ENCODE data around the gene KIF5C. TPM values are rescaled to one million over a fixed set of nuclear protein-coding genes. Genes with fewer than 3 reads are reported as not detected.

Gene KIF5C
- total RNA-seq, 1 experiment from 2014 or later: 0.87 TPM

GRCh38 chr2:148970385-148970784 is 95.4 kb downstream of the KIF5C start:
- H3K27me3 Mint-ChIP-seq (ENCODE audit: unreplicated experiment): peaks cover 3% of the 10 kb centered on the region
- CTCF ChIA-PET: no interaction called here
- no peaks in the 10 kb centered on the region for H3K36me3 Mint-ChIP-seq (ENCODE audit: insufficient read depth, unreplicated experiment)

DNA sequence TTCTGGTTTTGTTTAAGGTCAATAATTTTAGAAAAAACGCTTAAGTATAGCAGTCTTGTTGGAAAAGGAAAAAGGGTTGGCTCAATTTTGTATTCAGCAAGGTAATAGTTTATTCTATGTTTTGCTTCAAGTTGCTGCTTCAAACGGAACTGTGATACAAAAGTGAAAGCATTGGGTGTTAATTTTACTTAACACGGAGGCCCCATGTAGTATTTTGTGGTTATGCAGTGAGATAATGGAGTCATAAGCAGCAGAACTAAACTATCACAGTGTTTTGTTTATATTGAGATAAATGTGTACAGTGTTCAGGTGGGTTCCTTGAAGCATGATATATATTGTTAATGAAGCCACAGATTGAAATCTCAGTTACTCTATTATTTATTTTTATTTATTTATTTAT is 96.5 kb downstream of the KIF5C start:
- Mint-ChIP-seq H3K36me3 (ENCODE audit: insufficient read depth, unreplicated experiment) (no peaks in the 10 kb centered on the region), H3K27me3 (ENCODE audit: unreplicated experiment) (no peaks in the 10 kb centered on the region), H3K4me1 (ENCODE audit: low read depth, unreplicated experiment) (no peaks in the 10 kb centered on the region), H3K4me3 (ENCODE audit: low read depth, unreplicated experiment) (no peak overlapping the region), H3K9me3 (ENCODE audit: low read depth, unreplicated experiment) (no peaks in the 10 kb centered on the region), H3K27ac (ENCODE audit: unreplicated experiment) (no peak overlapping the region)
- CTCF ChIA-PET: no interaction called here
- DNase-seq: no peak
- BruUV-seq (replicated peaks): no TSS peak
- intact Hi-C loops (cut with micrococcal nuclease; ENCODE audit: unreplicated experiment): no loop called here
- no peak for TF ChIP-seq CTCF (IDR thresholded peaks at IDR 0.05; ENCODE audit: unreplicated experiment)

More at GRCh38 chr2:148970385-148970784, 95.4 kb downstream of the KIF5C start:
- TF ChIP-seq CTCF (IDR thresholded peaks at IDR 0.05; ENCODE audit: unreplicated experiment): no peak
- no peak for DNase-seq
- no peaks in the 10 kb centered on the region for H3K9me3 Mint-ChIP-seq (ENCODE audit: low read depth, unreplicated experiment)
- intact Hi-C loops (cut with micrococcal nuclease; ENCODE audit: unreplicated experiment): no loop called here
- no TSS peak for BruUV-seq (replicated peaks)
- H3K27ac Mint-ChIP-seq (ENCODE audit: unreplicated experiment): no peak overlapping the region
- no peaks in the 10 kb centered on the region for H3K4me1 Mint-ChIP-seq (ENCODE audit: low read depth, unreplicated experiment)
- H3K4me3 Mint-ChIP-seq (ENCODE audit: low read depth, unreplicated experiment): no peak overlapping the region

- intact Hi-C loops (cut with micrococcal nuclease; ENCODE audit: unreplicated experiment): no loop called here
- no peak for DNase-seq
- no peaks in the 10 kb centered on the region for H3K36me3 Mint-ChIP-seq (ENCODE audit: insufficient read depth, unreplicated experiment)
- H3K9me3 Mint-ChIP-seq (ENCODE audit: low read depth, unreplicated experiment): no peaks in the 10 kb centered on the region
- CTCF ChIA-PET: no interaction called here
- H3K27me3 Mint-ChIP-seq (ENCODE audit: unreplicated experiment): no peaks in the 10 kb centered on the region
- TF ChIP-seq CTCF (IDR thresholded peaks at IDR 0.05; ENCODE audit: unreplicated experiment): no peak
- no peak overlapping the region for H3K4me3 Mint-ChIP-seq (ENCODE audit: low read depth, unreplicated experiment)
- no TSS peak for BruUV-seq (replicated peaks)
- H3K4me1 Mint-ChIP-seq (ENCODE audit: low read depth, unreplicated experiment): no peaks in the 10 kb centered on the region
- no peak overlapping the region for H3K27ac Mint-ChIP-seq (ENCODE audit: unreplicated experiment)
Measured at GRCh38 chr2:148974095-148974494, 99.1 kb downstream of the KIF5C start.

DNA sequence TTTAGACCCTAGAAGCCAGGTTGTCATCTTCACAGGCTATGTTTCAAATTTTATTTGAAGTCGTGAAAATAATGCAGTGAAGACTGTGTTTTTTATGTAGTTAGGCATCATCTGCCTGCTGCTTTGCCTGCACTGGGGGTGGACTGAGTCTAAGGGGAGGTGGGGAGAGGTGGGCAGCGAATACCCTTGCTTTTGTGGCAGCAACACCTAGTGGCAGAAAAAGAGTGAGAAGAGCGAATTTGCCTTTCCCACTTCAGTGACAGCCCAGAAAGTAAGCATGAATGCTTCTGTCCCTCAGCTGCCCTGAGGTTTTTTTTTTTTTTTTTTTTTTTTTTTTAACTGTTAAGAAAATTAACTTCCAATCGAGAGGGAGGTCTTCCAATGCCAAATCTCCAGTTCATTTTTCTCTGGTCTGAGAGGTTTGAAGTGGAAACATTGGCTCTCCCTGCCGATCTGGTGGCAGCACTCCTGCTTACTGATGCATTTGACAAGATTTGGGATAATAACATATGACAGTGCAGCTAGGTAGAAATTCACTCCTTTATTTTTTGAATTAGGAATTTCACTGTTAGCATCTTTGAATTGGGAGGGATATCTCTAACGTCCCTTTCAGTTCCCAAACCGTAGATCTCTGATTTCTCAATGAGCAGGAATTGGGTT is 103.1 kb downstream of the KIF5C start:
- no TSS peak for BruUV-seq (replicated peaks)

More for the DNA sequence above, 103.1 kb downstream of the KIF5C start:
- intact Hi-C loops (cut with micrococcal nuclease; ENCODE audit: unreplicated experiment): no loop called here
- Mint-ChIP-seq H3K4me1 (ENCODE audit: low read depth, unreplicated experiment) (no peaks in the 10 kb centered on the region), H3K27me3 (ENCODE audit: unreplicated experiment) (peaks cover 6% of the 10 kb centered on the region), H3K36me3 (ENCODE audit: insufficient read depth, unreplicated experiment) (no peaks in the 10 kb centered on the region), H3K4me3 (ENCODE audit: low read depth, unreplicated experiment) (no peak overlapping the region), H3K27ac (ENCODE audit: unreplicated experiment) (no peak overlapping the region), H3K9me3 (ENCODE audit: low read depth, unreplicated experiment) (no peaks in the 10 kb centered on the region)
- no peak for DNase-seq
- CTCF ChIA-PET: no interaction called here
- no peak for TF ChIP-seq CTCF (IDR thresholded peaks at IDR 0.05; ENCODE audit: unreplicated experiment)

Measured in Calu3 (cell line).